ENCODE results near the gene INHBC.
"Not testable (repeated sequence)": the region's sequence is repeated elsewhere in the genome, so short reads cannot be mapped to it uniquely, and the experiment has no call there.

The INHBC gene

GRCh38 chr12:57489157-57489641 is 54.6 kb downstream of the INHBC start:
- no peak for TF ChIP-seq TSHZ1 (tag by site-specific recombination; IDR thresholded peaks at IDR 0.05; ENCODE audit: borderline replicate concordance)
- no peak for TF ChIP-seq ZNF274 (IDR thresholded peaks at IDR 0.05; ENCODE audit: low read length)
- no peak for TF ChIP-seq ZNF274 (tag by site-specific recombination; IDR thresholded peaks at IDR 0.05; ENCODE audit: borderline replicate concordance)
- ChIA-PET POLR2A (interaction anchor here (0.7 kb wide), 1 partner anchor 8 kb away, joined by 3 read pairs; no protein-coding TSS in a partner anchor), CTCF (interaction anchor here (0.5 to 0.8 kb wide), 2 partner anchors 27 to 365 kb away, joined by 3 to 7 read pairs; no protein-coding TSS in a partner anchor)
- Histone ChIP-seq H3K4me3 (ENCODE audit: low read depth, low read length) (peak overlapping the region; percentile 91), H3K9me3 (ENCODE audit: control insufficient read depth, insufficient read depth, low read depth, low read length) (no peaks in the 10 kb centered on the region), H3K27ac (ENCODE audit: extremely low read depth, low read depth, low read length) (no peak overlapping the region), H3K36me3 (ENCODE audit: control insufficient read depth in 2 of 2, insufficient read depth in 1 of 2, low read length in 2 of 2) (peaks cover 28 to 43% of the 10 kb centered on the region in 2 experiments), H3K4me1 (ENCODE audit: control insufficient read depth, insufficient read depth, low read length) (no peaks in the 10 kb centered on the region)

GRCh38 chr12:57490126-57490525 is 55.5 kb downstream of the INHBC start:
- POLR2A ChIA-PET, result interaction anchor here (1.1 kb wide), 1 partner anchor 31 kb away, joined by 4 read pairs; no protein-coding TSS in a partner anchor
- no peak overlapping the region for H3K27ac ChIP-seq (ENCODE audit: extremely low read depth, low read depth, low read length)
- no peaks in the 10 kb centered on the region for H3K4me1 ChIP-seq (ENCODE audit: control insufficient read depth, insufficient read depth, low read length)
- no peak overlapping the region for H3K4me3 ChIP-seq (ENCODE audit: low read depth, low read length)
- H3K9me3 ChIP-seq (ENCODE audit: control insufficient read depth, insufficient read depth, low read depth, low read length), result no peaks in the 10 kb centered on the region
- TF ChIP-seq KLF1 (tag by site-specific recombination; IDR thresholded peaks at IDR 0.05) (no peak), ZNF514 (tag by site-specific recombination; IDR thresholded peaks at IDR 0.05) (no peak), ZSCAN30 (tag by site-specific recombination; IDR thresholded peaks at IDR 0.05) (no peak), ZNF18 (tag by site-specific recombination; IDR thresholded peaks at IDR 0.05) (no peak), ZNF585B (tag by site-specific recombination; IDR thresholded peaks at IDR 0.05) (no peak), ZNF184 (tag by site-specific recombination; IDR thresholded peaks at IDR 0.05) (no peak), ZNF354C (tag by site-specific recombination; IDR thresholded peaks at IDR 0.05; ENCODE audit: borderline replicate concordance, low read depth) (no peak)
- peaks cover 29 to 43% of the 10 kb centered on the region in 2 experiments for H3K36me3 ChIP-seq (ENCODE audit: control insufficient read depth in 2 of 2, insufficient read depth in 1 of 2, low read length in 2 of 2)
- CTCF ChIA-PET, result interaction anchor here (1.0 kb wide), 1 partner anchor 31 kb away, joined by 4 read pairs; no protein-coding TSS in a partner anchor

GRCh38 chr12:57491393-57492280 is 57.1 kb downstream of the INHBC start:
- CTCF ChIA-PET, result interaction anchor here (0.6 to 1.4 kb wide), 4 partner anchors 22 to 93 kb away, joined by 3 to 4 read pairs (median 4); partner anchors contain the start of gene GLI1
- no peak overlapping the region for H3K27ac ChIP-seq (ENCODE audit: extremely low read depth, low read depth, low read length)

GRCh38 chr12:57495051-57495701 is 60.6 kb downstream of the INHBC start:
- CTCF ChIA-PET; POLR2A ChIA-PET; H3K27ac ChIP-seq (ENCODE audit: extremely low read depth, low read depth, low read length); H3K9me3 ChIP-seq (ENCODE audit: control insufficient read depth, insufficient read depth, low read depth, low read length); H3K4me3 ChIP-seq (ENCODE audit: low read depth, low read length); H3K4me1 ChIP-seq (ENCODE audit: control insufficient read depth, insufficient read depth, low read length): not testable (repeated sequence)
- peaks cover 58 to 69% of the 10 kb centered on the region in 2 experiments for H3K36me3 ChIP-seq (ENCODE audit: control insufficient read depth in 2 of 2, insufficient read depth in 1 of 2, low read length in 2 of 2)

More at GRCh38 chr12:57491393-57492280, 57.1 kb downstream of the INHBC start:
- no peak overlapping the region for H3K4me3 ChIP-seq (ENCODE audit: low read depth, low read length)
- TF ChIP-seq PRDM1 (tag by site-specific recombination; IDR thresholded peaks at IDR 0.05) (peak; percentile 62), KLF7 (tag by site-specific recombination; IDR thresholded peaks at IDR 0.05; ENCODE audit: borderline replicate concordance) (no peak)
- no peaks in the 10 kb centered on the region for H3K4me1 ChIP-seq (ENCODE audit: control insufficient read depth, insufficient read depth, low read length)
- H3K9me3 ChIP-seq (ENCODE audit: control insufficient read depth, insufficient read depth, low read depth, low read length), result no peaks in the 10 kb centered on the region
- POLR2A ChIA-PET, result interaction anchor here (0.7 to 1.1 kb wide), 2 partner anchors 33 to 128 kb away, joined by 4 read pairs; no protein-coding TSS in a partner anchor
- peaks cover 36 to 52% of the 10 kb centered on the region in 2 experiments for H3K36me3 ChIP-seq (ENCODE audit: control insufficient read depth in 2 of 2, insufficient read depth in 1 of 2, low read length in 2 of 2)
